H1 (cell line): ENCODE data around the gene FAM193A. TPM values are rescaled to one million over a fixed set of nuclear protein-coding genes. Genes with fewer than 3 reads are reported as not detected.

Source experiments
- CBX5 ChIP-seq: fragments of 300-800, 300-1000 bp; sonication (generic); IDR thresholded peaks from 2 replicates; pipeline ENCODE4 v1.7.1; 2016; ENCODE audit warnings: antibody characterized with exemption, low read length, low read depth
- FOSL1 ChIP-seq: IDR thresholded peaks from 2 replicates; pipeline ENCODE4 v1.6.1; 2011; ENCODE audit warnings: mild to moderate bottlenecking, low read depth, low read length, moderate library complexity; ENCODE audit not compliant: insufficient read depth
- GABPA ChIP-seq: IDR thresholded peaks from 2 replicates; pipeline ENCODE4 v1.6.1; 2011; ENCODE audit warnings: mild to moderate bottlenecking, low read length, moderate library complexity, borderline replicate concordance; ENCODE audit not compliant: insufficient read depth
- KDM4A ChIP-seq: IDR thresholded peaks from one replicate; pipeline ENCODE4 v1.7.1; 2012; ENCODE audit warnings: low read depth, mild to moderate bottlenecking, moderate library complexity, low read length, inconsistent platforms; ENCODE audit not compliant: severe bottlenecking
- PHF8 ChIP-seq: fragments of 200-600 bp; sonication (generic); conservative IDR thresholded peaks from 2 replicates; pipeline ENCODE4 v1.7.1; 2012; ENCODE audit warnings: low read depth, mild to moderate bottlenecking, inconsistent platforms, low read length, moderate library complexity
- POU5F1 ChIP-seq: IDR thresholded peaks from 2 replicates; pipeline ENCODE4 v1.6.1; 2011; ENCODE audit warnings: low read depth, mild to moderate bottlenecking, low read length, moderate library complexity
- RAD21 ChIP-seq, 2 experiments: IDR thresholded peaks in 1 of 2; conservative IDR thresholded peaks in 1 of 2; 2 replicates each; pipeline ENCODE4 v1.6.1; 2011; ENCODE audit warnings: low read depth in 2 of 2, low read length in 2 of 2, improper control_type of control experiment in 1 of 2, inconsistent platforms in 1 of 2, mild to moderate bottlenecking in 1 of 2, moderate library complexity in 1 of 2
- TEAD4 ChIP-seq: IDR thresholded peaks from 2 replicates; pipeline ENCODE4 v1.6.1; 2012; ENCODE audit warnings: low read depth, low read length, inconsistent platforms, mixed read lengths
- polyA plus RNA-seq, 7 experiments: library from polyadenylated mRNA; depleted of rRNA in 3 of 7; stranded (reverse) in 5 of 7; unstranded in 2 of 7; fragments of >200 nt in 5 of 7; fragments of 200-250 nt in 2 of 7; gene quantifications; 1 replicate in 5 of 7; 2 replicates in 1 of 7; 4 replicates in 1 of 7; pipeline versions ENCODE4 v1.2.1 to v1.2.3, GENCODE V29; 2011 to 2013; ENCODE audit warnings: missing spikeins in 2 of 7, mixed read lengths in 2 of 7
- total RNA-seq: library from RNA; stranded (reverse); fragmentation: NEBNext Ultra II Directional; extraction: Animal tissue kit (Norgen Biotek cat#: 25700); gene quantifications from 2 replicates; pipeline ENCODE4 v1.2.1, GENCODE V29; 2021

The FAM193A gene
- total and polyA plus RNA-seq, 2 of the 8 experiments (the other 6 are each of a cell fraction or from before 2014, with no cell fraction given), result 8.7 to 26.2 TPM

- TF ChIP-seq RAD21 (IDR thresholded peaks at IDR 0.05 in 1 of 2, conservative IDR thresholded peaks at IDR 0.05 in 1 of 2; ENCODE audit: low read depth in 2 of 2, low read length in 2 of 2) (peak in 1 of 2 experiments; percentile 45; a peak in 1 of 4 replicates), CBX5 (no peak), TEAD4 (peak; percentile 84), PHF8 (peak; percentile 78), GABPA (0 out of 2 replicates have a peak, but pooled peaks have one; percentile 15), FOSL1 (no peak), POU5F1 (no peak), KDM4A (peak; percentile 63)
- TF ChIP-seq, all 59 proteins: peak for 17
These were observed 219.6 kb downstream of the FAM193A start, which contains the start of gene TNIP2 (continued) for GRCh38 chr4:2755821-2756690.
